GM19043 (cell line): ENCODE data around the gene CPNE4.
A peak's percentile ranks its signal among the peaks of the same experiment; 100 is the strongest.

Experiments used
- ATAC-seq: cut with Tn5 transposase; IDR thresholded peaks from one replicate; pipeline ENCODE4 v1.9.1; 2021; ENCODE audit warnings: low read depth; ENCODE audit not compliant: unreplicated experiment

CPNE4 gene

GRCh38 chr3:131804565-131805133 lies 230.2 kb downstream of the CPNE4 start:
- ATAC-seq, result no peak

- no peak for ATAC-seq
Measured at GRCh38 chr3:131803113-131803512, 231.7 kb downstream of the CPNE4 start.

- no peak for ATAC-seq
Measured at GRCh38 chr3:131802029-131802428, 232.8 kb downstream of the CPNE4 start.

DNA sequence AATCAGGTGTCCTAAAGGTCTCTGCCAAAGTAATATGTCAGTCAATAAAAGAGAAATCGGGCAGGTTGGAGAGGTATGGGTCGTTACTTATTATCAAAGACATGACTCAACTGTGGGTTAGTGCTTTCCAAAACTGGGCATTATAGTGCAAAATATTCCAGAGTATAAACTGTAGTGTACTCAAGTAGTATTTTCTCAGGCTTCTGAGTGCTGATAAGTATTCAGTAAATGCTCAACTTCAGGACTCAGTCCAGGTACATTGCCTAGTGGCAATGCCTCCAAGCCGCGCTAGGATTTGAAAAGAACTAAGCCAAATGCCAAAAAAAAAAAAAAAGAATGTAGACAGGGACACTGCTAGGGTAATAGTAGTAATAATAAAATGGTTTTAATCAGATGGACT lies 233.2 kb downstream of the CPNE4 start:
- no peak for ATAC-seq

GRCh38 chr3:131797776-131798175 lies 237.0 kb downstream of the CPNE4 start:
- ATAC-seq, result no peak

- ATAC-seq, result no peak
Measured at GRCh38 chr3:131796558-131797198, 238.1 kb downstream of the CPNE4 start.

DNA sequence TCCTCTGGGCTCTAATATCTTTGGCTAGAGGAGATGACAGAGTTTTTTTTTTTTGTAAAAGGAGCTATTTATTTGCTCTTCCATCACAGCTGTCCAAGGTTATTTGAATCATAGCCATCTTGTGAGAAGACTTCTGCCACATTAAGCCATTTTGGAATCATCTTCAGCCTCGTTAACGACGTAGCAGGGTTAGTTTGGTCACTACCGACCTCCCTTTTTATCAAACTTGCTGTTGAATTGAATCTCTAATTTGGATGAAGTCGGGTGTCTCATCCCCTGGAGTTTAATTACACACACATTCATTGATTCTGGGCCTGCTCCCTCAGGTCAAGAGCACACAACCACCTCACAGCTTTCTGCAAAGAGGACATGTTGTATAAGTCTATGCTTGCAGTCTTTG lies 238.7 kb downstream of the CPNE4 start:
- no peak for ATAC-seq

DNA sequence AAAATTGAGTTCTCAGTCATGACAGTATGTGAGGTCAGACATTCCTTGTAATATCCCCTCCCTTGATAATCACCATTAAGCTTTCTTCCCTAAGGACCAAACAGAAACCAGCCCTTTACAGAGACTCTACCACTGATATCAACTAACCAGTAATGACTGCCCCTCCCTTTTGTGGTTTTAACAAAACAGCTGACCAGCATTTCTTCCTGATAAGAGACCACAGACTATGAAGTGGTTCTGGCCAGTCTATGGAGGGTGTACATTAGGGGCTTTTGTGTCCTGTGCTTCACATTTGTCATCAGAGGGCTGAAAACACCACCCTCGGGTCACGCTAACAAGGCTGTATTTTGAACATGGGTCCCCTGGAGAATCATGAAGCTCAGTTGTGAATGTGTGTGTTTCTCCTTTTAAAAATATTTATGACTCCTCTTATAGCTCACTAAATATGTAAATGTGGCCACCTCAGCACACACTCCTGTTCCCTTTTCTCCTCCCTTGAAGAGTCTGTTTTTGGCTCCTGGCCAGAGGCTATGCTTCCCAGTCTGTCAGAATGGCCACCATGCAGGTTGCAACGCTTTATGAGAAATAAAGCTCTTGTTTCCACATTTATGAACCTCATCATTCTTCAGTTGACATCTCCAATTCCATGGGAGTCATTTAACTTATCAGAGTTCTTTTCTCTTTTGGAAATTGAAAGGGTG lies 239.3 kb downstream of the CPNE4 start:
- no peak for ATAC-seq

GRCh38 chr3:131794766-131795388 lies 239.9 kb downstream of the CPNE4 start:
- ATAC-seq, result peak; percentile 70

- ATAC-seq, result no peak
Measured at GRCh38 chr3:131793870-131794269, 240.9 kb downstream of the CPNE4 start.

DNA sequence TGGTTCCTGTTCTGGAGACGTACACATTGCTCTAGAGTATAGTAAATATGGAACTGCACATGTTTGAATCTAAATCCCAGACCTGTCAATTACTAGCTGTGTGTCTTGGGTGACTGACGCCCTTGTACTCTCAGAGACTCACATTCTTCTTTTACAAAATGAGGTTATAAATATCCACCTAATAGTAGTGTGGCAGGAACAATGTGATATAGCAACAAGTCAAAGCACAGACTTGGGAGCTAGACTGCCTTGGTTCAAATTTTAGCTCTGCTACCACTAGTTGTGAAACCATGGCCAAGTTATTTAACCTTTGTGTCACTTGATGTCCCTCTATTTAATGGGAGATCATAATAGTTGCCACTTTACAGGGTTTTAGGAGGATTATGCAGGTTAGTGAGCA lies 245.6 kb downstream of the CPNE4 start:
- no peak for ATAC-seq

- ATAC-seq, result no peak
Measured at GRCh38 chr3:131786386-131786785, 248.4 kb downstream of the CPNE4 start.

DNA sequence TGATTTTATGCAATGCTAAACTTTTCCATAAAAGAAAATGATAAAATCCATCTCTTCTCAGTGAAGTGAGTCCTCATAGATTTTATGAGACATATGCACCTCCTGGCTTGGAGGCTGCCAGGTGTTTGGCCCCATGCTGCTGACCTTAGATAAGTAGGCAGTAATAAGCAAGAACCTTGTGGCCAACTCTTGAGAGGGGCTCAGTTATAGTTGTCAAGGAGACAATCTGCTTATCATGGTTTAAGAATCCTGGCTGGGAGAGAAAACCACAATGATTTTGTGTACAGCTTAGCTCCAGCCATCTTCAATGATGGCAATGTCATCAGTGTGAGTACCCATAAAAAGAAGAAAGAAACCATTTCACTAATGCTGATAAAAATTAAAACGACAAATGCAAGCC lies 252.1 kb downstream of the CPNE4 start:
- no peak for ATAC-seq

DNA sequence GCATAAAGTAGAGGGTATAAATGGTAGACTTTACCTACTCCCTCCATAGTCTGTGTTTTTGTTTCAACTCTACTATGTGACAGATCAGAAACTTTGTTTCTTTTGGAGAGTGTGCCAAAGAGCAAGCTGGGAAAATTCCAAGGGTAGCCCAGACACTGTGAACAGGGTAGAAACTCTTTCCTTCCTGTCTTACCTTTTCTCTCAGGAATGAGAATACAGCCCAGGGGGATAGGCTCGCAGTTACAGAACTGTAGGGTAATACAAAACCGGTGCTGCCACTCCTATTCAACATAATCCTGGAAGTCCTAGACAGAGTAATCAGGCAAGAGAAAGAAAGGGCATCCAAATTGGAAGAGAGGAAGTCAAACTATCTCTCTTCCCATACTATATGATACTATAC lies 256.3 kb downstream of the CPNE4 start:
- ATAC-seq, result no peak

GRCh38 chr3:131775650-131776049 lies 259.2 kb downstream of the CPNE4 start:
- no peak for ATAC-seq

DNA sequence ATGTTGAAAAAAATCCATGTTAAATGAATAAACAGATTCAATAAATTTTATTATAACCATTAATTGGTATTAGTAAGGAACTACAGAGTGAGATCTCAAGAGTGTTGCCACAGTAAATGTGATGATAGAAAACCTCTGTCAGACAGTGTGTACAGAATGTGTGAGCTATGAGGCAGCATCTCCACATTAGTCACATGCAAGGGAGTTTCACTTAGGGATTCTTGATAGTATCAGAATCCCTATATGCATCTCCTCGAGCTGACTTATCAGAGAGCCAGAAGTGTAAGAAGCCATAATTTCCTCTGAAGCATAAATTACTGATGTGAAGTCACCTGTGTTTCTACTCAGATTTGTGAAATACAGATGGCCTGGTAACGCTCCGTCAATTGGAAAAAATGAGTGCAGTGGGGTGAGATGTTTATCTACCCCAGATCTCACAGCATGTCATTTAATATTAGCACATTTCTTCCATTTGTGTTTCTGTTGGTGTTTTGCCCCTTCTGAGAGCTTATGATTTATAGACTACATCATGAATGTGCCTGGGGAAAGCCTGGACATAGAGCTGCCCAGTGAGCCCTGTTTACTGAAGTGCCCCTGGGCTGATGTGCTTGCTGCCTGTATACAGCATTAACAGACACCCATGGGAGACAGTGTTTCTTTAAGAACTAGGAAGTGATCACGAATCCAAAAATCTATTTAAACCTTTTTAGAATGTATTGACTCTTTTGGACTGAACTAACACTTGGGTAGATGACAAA lies 262.4 kb downstream of the CPNE4 start:
- ATAC-seq, result no peak

DNA sequence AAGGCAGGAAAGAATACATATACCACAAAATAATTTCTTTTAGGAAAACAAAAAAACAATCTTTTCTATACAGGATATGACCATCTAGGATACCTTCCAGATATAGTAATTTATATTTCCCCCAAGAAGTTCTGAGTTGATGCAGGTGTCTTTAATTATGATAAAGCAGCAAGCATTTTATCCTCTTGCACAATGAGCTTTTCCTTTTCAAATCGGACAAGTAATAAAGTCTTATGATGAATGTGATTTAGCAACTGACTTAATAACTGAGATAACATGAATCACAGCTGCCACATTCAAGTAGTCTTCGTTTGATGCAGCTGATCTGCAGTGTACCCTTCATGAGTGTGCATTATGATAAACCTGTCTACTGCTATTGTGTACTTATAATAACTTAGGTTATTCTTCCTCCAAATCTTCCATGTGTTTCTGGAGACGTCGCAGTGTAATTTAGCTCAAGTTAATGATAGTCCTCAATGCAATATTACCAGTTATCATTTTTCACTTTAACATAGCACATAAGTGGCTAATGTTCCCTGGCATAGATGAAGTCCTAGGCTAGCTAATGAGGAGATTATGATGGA lies 271.7 kb downstream of the CPNE4 start:
- ATAC-seq, result no peak

GRCh38 chr3:131756405-131756804 lies 278.4 kb downstream of the CPNE4 start:
- no peak for ATAC-seq

- no peak for ATAC-seq
Measured at GRCh38 chr3:131755380-131755779, 279.4 kb downstream of the CPNE4 start.

DNA sequence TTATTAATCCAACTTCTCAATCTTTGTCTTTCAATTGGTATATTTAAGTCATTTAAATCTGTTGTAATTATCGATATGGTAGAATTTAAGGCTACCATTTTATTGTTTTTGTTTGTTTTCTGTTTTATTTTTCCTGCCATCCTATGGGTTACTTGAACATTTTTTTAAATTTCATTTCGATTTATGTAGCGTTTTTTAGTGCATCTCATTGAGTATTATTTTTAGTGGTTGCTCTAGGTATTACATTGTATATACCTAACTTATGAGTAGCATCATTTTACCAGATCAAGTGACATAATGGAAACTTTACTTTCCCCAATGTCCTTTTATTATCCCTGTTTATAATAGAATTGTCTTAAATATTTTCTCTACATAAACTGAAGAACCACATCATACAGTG lies 284.6 kb downstream of the CPNE4 start:
- no peak for ATAC-seq

DNA sequence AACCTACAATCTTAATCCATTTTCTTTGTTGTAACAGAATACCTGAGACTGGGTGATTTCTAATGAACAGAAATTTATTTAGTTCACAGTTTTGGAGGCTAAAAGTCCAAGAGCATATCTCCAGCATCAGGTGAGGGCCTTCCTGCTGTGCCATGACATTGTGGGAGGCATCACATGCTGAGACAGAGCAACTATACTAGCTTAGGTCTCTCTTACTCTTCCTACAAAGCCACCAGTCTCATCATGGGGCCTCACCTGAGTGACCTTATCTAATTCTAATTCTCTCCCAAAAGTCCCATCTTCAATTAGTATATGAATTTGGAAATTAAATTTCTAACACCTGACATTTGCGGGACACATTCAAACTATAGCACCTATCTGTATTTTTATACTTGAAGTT lies 285.0 kb downstream of the CPNE4 start:
- no peak for ATAC-seq
